ENCODE results near the gene MRPL54.

The MRPL54 gene

GRCh38 chr19:3785938-3786824 is 23.7 kb downstream of the MRPL54 start, which contains the start of gene MATK:
TSS of gene MATK (minus strand) at chr19:3786381. CDS start at chr19:3785135, 1,246 bp downstream.
- no peak for DNase-seq (ENCODE audit: low spot score)

GRCh38 chr19:3788996-3789778 is 26.7 kb downstream of the MRPL54 start:
- no peak for DNase-seq (ENCODE audit: low spot score)

- DNase-seq (ENCODE audit: low spot score): no peak
Measured at GRCh38 chr19:3790209-3790734, 27.8 kb downstream of the MRPL54 start.

GRCh38 chr19:3790941-3791340 is 28.5 kb downstream of the MRPL54 start:
- DNase-seq (ENCODE audit: low spot score): no peak

GRCh38 chr19:3792114-3792513 is 29.6 kb downstream of the MRPL54 start:
- DNase-seq (ENCODE audit: low spot score): no peak

GRCh38 chr19:3793799-3794198 is 31.3 kb downstream of the MRPL54 start:
- DNase-seq (ENCODE audit: low spot score): no peak

GRCh38 chr19:3796358-3796757 is 33.9 kb downstream of the MRPL54 start:
- no peak for DNase-seq (ENCODE audit: low spot score)

- DNase-seq (ENCODE audit: low spot score): no peak
Measured at GRCh38 chr19:3798137-3798536, 35.7 kb downstream of the MRPL54 start.

GRCh38 chr19:3800996-3801395 is 38.5 kb downstream of the MRPL54 start:
- no peak for DNase-seq (ENCODE audit: low spot score)

- DNase-seq (ENCODE audit: low spot score): peak; percentile 36
Measured at GRCh38 chr19:3801412-3802096, 39.1 kb downstream of the MRPL54 start.

- DNase-seq (ENCODE audit: low spot score): no peak
Measured at GRCh38 chr19:3803114-3803888, 40.8 kb downstream of the MRPL54 start.

- DNase-seq (ENCODE audit: low spot score): no peak
Measured at GRCh38 chr19:3803986-3804385, 41.5 kb downstream of the MRPL54 start.

- no peak for DNase-seq (ENCODE audit: low spot score)
Measured at GRCh38 chr19:3804429-3804828, 41.9 kb downstream of the MRPL54 start.

- no peak for DNase-seq (ENCODE audit: low spot score)
Measured at GRCh38 chr19:3805859-3806258, 43.4 kb downstream of the MRPL54 start.

GRCh38 chr19:3807131-3807480 is 44.6 kb downstream of the MRPL54 start:
- no peak for DNase-seq (ENCODE audit: low spot score)

GRCh38 chr19:3807574-3808354 is 45.3 kb downstream of the MRPL54 start:
- DNase-seq (ENCODE audit: low spot score): no peak

- no peak for DNase-seq (ENCODE audit: low spot score)
Measured at GRCh38 chr19:3808420-3809143, 46.1 kb downstream of the MRPL54 start.

GRCh38 chr19:3809881-3810707 is 47.6 kb downstream of the MRPL54 start:
- DNase-seq (ENCODE audit: low spot score): no peak

GRCh38 chr19:3810708-3811355 is 48.4 kb downstream of the MRPL54 start:
- no peak for DNase-seq (ENCODE audit: low spot score)

Measured in AG08395 (cell line).